ENCODE data around the gene AKAP12. TPM values are rescaled to one million over a fixed set of nuclear protein-coding genes. Genes with fewer than 3 reads are reported as not detected.
"Not testable (repeated sequence)": the region's sequence is repeated elsewhere in the genome, so short reads cannot be mapped to it uniquely, and the experiment has no call there.

Gene AKAP12
- total RNA-seq, 2 experiments from 2014 or later, result 1.4 to 1.5 TPM

- POLR2A ChIA-PET, result no interaction called here
- CTCF ChIA-PET, result interaction anchor here (0.8 to 1.6 kb wide), 3 partner anchors 33 to 111 kb away, joined by 3 to 5 read pairs (median 3); no protein-coding TSS in a partner anchor
These were observed 118.1 kb downstream of the AKAP12 start for GRCh38 chr6:151357758-151358436.

- CTCF ChIA-PET, result interaction anchor here (0.6 to 1.6 kb wide), 4 partner anchors 34 to 403 kb away, joined by 3 to 5 read pairs (median 3); no protein-coding TSS in a partner anchor
These were observed 118.7 kb downstream of the AKAP12 start for GRCh38 chr6:151358475-151358874.

GRCh38 chr6:151359486-151359885, 119.7 kb downstream of the AKAP12 start:
- POLR2A ChIA-PET, result no interaction called here
- CTCF ChIA-PET, result interaction anchor here (0.7 kb wide), 1 partner anchor 21 kb away, joined by 3 read pairs; no protein-coding TSS in a partner anchor

More at GRCh38 chr6:151358475-151358874, 118.7 kb downstream of the AKAP12 start:
- POLR2A ChIA-PET, result no interaction called here

GRCh38 chr6:151365233-151365632, 125.5 kb downstream of the AKAP12 start:
- ChIA-PET CTCF (no interaction called here), POLR2A (no interaction called here)

- CTCF ChIA-PET, result interaction anchor here (0.7 kb wide), 1 partner anchor 16 kb away, joined by 3 read pairs; no protein-coding TSS in a partner anchor
These were observed 130.8 kb downstream of the AKAP12 start for GRCh38 chr6:151370509-151371078.

GRCh38 chr6:151372164-151372563, 132.4 kb downstream of the AKAP12 start:
- POLR2A ChIA-PET, result no interaction called here
- CTCF ChIA-PET, result no interaction called here

More at GRCh38 chr6:151370509-151371078, 130.8 kb downstream of the AKAP12 start:
- POLR2A ChIA-PET, result no interaction called here

GRCh38 chr6:151374036-151374683, 134.4 kb downstream of the AKAP12 start:
- ChIA-PET POLR2A (interaction anchor here (0.6 to 1.3 kb wide), 2 partner anchors 16 to 655 kb away, joined by 4 to 14 read pairs; no protein-coding TSS in a partner anchor), CTCF (interaction anchor here (0.6 to 1.3 kb wide), 3 partner anchors 14 to 78 kb away, joined by 3 read pairs; partner anchors contain the start of gene RMND1)

GRCh38 chr6:151375833-151376232, 136.1 kb downstream of the AKAP12 start:
- ChIA-PET POLR2A (interaction anchor here (0.9 kb wide), 1 partner anchor 14 kb away, joined by 4 read pairs; no protein-coding TSS in a partner anchor), CTCF (interaction anchor here (1.4 kb wide), 1 partner anchor 14 kb away, joined by 4 read pairs; no protein-coding TSS in a partner anchor)

- ChIA-PET POLR2A (interaction anchor here (0.9 kb wide), 1 partner anchor 13 kb away, joined by 4 read pairs; no protein-coding TSS in a partner anchor), CTCF (interaction anchor here (1.4 kb wide), 1 partner anchor 13 kb away, joined by 4 read pairs; no protein-coding TSS in a partner anchor)
These were observed 136.7 kb downstream of the AKAP12 start for GRCh38 chr6:151376440-151376839.

GRCh38 chr6:151377095-151377494, 137.3 kb downstream of the AKAP12 start:
- CTCF ChIA-PET, result interaction anchor here (1.4 kb wide), 1 partner anchor 13 kb away, joined by 4 read pairs; no protein-coding TSS in a partner anchor
- POLR2A ChIA-PET, result interaction anchor here (0.6 kb wide), 1 partner anchor 33 kb away, joined by 3 read pairs; no protein-coding TSS in a partner anchor

GRCh38 chr6:151379933-151380847, 140.4 kb downstream of the AKAP12 start:
- POLR2A ChIA-PET, result interaction anchor here (1.1 kb wide), 1 partner anchor 9 kb away, joined by 7 read pairs; no protein-coding TSS in a partner anchor
- CTCF ChIA-PET, result no interaction called here

- ChIA-PET POLR2A (interaction anchor here (1.1 kb wide), 1 partner anchor 9 kb away, joined by 7 read pairs; no protein-coding TSS in a partner anchor), CTCF (no interaction called here)
These were observed 141.1 kb downstream of the AKAP12 start for GRCh38 chr6:151380848-151381205.

GRCh38 chr6:151381722-151382121, 142.0 kb downstream of the AKAP12 start:
- POLR2A ChIA-PET, result interaction anchor here (0.7 kb wide), 1 partner anchor 14 kb away, joined by 3 read pairs; no protein-coding TSS in a partner anchor
- CTCF ChIA-PET, result no interaction called here

- POLR2A ChIA-PET, result interaction anchor here (0.7 kb wide), 1 partner anchor 13 kb away, joined by 3 read pairs; no protein-coding TSS in a partner anchor
- CTCF ChIA-PET, result not testable (repeated sequence)
These were observed 142.9 kb downstream of the AKAP12 start for GRCh38 chr6:151382631-151383030.

- CTCF ChIA-PET, result no interaction called here
- POLR2A ChIA-PET, result no interaction called here
These were observed 144.4 kb downstream of the AKAP12 start for GRCh38 chr6:151384151-151384550.

GRCh38 chr6:151385177-151385576, 145.4 kb downstream of the AKAP12 start:
- CTCF ChIA-PET, result no interaction called here
- POLR2A ChIA-PET, result no interaction called here

- ChIA-PET POLR2A (no interaction called here), CTCF (interaction anchor here (1.3 kb wide), 1 partner anchor 13 kb away, joined by 3 read pairs; no protein-coding TSS in a partner anchor)
These were observed 147.6 kb downstream of the AKAP12 start for GRCh38 chr6:151387175-151387970.

GRCh38 chr6:151388236-151388635, 148.5 kb downstream of the AKAP12 start:
- CTCF ChIA-PET, result interaction anchor here (1.3 kb wide), 1 partner anchor 14 kb away, joined by 3 read pairs; no protein-coding TSS in a partner anchor
- POLR2A ChIA-PET, result no interaction called here
